Activated CD4-positive, alpha-beta T cell treated with anti-CD3 and anti-CD28 coated beads for 48 hours (primary cell): ENCODE results near the gene DDX1.
"Not testable (repeated sequence)": the region's sequence is repeated elsewhere in the genome, so short reads cannot be mapped to it uniquely, and the experiment has no call there.

Source experiments
- DNase-seq: peaks from one replicate; pipeline ENCODE4 v3.0.0-alpha.2; 2020

Gene DDX1

GRCh38 chr2:15596968-15597367 is 5.3 kb downstream of the DDX1 start:
- DNase-seq, result no peak

- no peak for DNase-seq
Measured at GRCh38 chr2:15599994-15600393, 8.3 kb downstream of the DDX1 start.

- no peak for DNase-seq
Measured at GRCh38 chr2:15601681-15602080, 10.0 kb downstream of the DDX1 start.

GRCh38 chr2:15602393-15602792 is 10.7 kb downstream of the DDX1 start:
- no peak for DNase-seq

- no peak for DNase-seq
Measured at GRCh38 chr2:15603044-15603765, 11.5 kb downstream of the DDX1 start.

- no peak for DNase-seq
Measured at GRCh38 chr2:15603948-15604347, 12.3 kb downstream of the DDX1 start.

GRCh38 chr2:15605721-15606120 is 14.1 kb downstream of the DDX1 start:
- DNase-seq, result no peak

GRCh38 chr2:15606481-15607441 is 15.1 kb downstream of the DDX1 start:
- DNase-seq, result no peak

GRCh38 chr2:15607709-15608391 is 16.2 kb downstream of the DDX1 start:
- no peak for DNase-seq

GRCh38 chr2:15608392-15608761 is 16.7 kb downstream of the DDX1 start:
- DNase-seq, result no peak

GRCh38 chr2:15609341-15610042 is 17.8 kb downstream of the DDX1 start:
- DNase-seq, result no peak

- DNase-seq, result no peak
Measured at GRCh38 chr2:15610430-15610952, 18.8 kb downstream of the DDX1 start.

GRCh38 chr2:15612101-15612500 is 20.4 kb downstream of the DDX1 start:
- not testable (repeated sequence) for DNase-seq

GRCh38 chr2:15613736-15614429 is 22.2 kb downstream of the DDX1 start:
- no peak for DNase-seq

GRCh38 chr2:15614545-15615300 is 23.1 kb downstream of the DDX1 start:
- no peak for DNase-seq

GRCh38 chr2:15615301-15615920 is 23.7 kb downstream of the DDX1 start:
- no peak for DNase-seq

- DNase-seq, result no peak
Measured at GRCh38 chr2:15616429-15616828, 24.8 kb downstream of the DDX1 start.

- no peak for DNase-seq
Measured at GRCh38 chr2:15616850-15617777, 25.4 kb downstream of the DDX1 start.

GRCh38 chr2:15617778-15618448 is 26.2 kb downstream of the DDX1 start:
- DNase-seq, result no peak
